HG03196 (cell line): ENCODE data around the gene HAVCR2.
A peak's percentile ranks its signal among the peaks of the same experiment; 100 is the strongest.
"Not testable (repeated sequence)": the region's sequence is repeated elsewhere in the genome, so short reads cannot be mapped to it uniquely, and the experiment has no call there.

Source experiments
- ATAC-seq: cut with Tn5 transposase; IDR thresholded peaks from one replicate; pipeline ENCODE4 v1.9.1; 2021; ENCODE audit not compliant: unreplicated experiment

Gene HAVCR2

DNA sequence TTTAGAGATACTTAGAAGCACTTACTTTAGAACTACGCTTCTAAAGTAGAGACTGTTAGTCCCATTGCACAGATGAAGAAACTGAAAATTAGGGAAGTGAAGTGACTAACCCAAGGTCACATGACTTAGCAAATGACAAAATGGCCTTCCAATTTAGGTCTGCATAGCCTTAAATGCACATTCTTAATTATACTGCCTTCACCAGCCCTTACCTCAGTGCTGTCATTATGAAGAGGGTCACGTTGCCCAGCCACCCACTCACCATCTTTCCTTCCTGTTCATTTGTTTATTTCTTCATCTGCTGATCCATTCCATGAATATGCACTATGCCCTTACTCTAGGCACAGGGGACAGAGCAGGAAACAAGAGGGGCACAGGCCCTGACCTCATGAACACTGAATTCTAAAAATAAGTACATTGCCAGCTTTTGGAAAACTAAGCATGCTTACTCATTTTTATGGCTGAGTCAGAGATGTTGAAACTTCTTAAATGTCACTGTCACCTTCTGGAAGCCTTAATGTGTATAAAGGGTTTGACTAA is 8.6 kb downstream of the HAVCR2 start:
- ATAC-seq = peak; percentile 47

DNA sequence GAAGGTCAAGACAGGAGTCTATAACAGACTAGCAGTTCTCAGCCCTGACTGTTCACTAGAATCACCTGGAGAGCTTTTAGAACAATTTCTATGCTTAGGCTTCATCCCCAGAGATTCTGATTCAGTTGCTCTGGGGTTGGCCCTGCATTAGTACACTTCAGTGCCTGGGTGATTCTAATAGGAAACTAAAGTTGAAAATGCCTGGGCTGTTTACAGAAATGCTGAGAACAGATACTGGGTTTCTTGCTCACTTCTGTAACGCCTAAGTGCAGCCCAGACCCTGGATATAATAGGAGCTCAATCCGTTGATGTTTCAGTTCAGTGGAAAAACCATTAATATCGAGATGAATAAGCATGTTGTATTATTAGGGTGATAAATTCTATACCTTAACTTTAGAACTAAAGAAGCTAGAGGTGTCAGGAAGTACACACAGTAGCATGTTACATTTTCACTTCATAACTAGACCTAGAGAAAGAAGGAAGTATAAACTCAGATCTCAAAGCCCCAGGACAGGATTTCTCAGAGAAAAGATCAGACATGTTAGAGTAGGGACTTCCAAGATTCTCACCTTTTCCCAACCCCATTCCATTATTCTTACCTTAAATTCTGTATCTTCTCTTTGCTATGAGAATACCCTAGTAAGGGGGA is 20.4 kb downstream of the HAVCR2 start:
- ATAC-seq = peak; percentile 56

DNA sequence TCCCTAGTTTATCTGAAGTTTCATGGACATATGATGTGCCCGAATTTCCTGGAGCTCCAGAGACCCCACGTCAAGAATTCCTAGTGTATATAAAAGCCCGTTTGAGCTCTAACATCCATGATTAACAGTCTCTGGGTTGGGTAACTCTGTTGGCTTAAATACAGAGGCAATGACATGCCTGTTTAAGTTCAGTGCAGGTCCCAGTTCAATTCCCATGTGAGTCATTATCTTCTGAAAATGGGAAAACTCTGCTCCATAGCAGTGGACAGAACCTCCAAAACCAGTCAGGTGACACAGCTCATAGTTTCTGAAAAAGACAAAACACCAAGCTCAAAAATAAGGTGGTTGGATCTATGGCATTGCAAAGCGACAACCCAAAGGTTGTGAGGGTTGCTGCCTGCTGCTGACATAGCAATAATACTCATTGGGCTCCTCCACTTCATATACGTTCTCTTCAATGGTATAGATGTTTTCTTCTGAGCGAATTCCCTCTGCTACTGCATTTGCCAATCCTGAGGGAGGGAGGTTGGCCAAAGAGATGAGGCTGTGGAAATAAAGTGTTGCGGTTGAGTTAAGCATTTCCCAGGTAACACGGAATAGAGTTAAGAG is 22.0 kb downstream of the HAVCR2 start:
- no peak for ATAC-seq

DNA sequence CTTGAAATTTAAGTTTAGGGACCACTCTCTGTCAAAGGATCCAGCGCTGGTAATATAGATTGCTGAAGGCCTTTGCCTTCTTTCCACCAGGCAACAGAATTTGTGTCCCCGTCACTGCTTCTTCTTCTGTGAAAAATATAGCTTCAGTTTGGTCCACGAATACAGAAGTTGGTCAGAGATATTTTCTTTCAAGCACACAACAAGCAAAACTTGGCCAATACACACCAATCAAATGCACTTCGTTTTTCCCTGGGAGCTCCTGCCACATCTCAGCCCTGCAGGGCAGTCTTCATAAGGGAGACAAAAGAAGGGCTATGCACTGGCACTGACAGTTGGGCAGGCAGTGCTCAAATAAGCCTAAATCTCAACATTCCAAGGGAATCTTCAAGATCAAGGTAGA is 22.9 kb downstream of the HAVCR2 start:
- ATAC-seq = no peak

DNA sequence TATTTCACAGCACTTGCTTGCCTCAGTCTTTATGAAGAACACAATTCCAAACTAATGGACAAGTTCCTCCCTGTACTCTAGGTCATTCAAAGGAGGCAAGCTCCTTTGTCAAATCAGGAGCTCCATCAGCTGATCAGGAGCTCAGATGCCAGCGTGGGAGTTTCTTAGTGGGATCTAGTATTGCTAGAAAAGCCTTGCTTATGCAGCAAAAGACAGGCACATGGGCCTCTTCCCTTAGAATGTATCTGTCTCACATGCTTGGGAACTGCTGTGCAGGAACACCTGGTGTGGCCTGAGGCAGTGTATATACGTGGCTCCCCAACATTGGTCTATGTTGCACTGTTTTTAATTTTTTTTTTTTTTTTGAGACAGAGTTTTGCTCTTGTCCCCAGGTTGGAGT is 28.6 kb downstream of the HAVCR2 start:
- no peak for ATAC-seq

DNA sequence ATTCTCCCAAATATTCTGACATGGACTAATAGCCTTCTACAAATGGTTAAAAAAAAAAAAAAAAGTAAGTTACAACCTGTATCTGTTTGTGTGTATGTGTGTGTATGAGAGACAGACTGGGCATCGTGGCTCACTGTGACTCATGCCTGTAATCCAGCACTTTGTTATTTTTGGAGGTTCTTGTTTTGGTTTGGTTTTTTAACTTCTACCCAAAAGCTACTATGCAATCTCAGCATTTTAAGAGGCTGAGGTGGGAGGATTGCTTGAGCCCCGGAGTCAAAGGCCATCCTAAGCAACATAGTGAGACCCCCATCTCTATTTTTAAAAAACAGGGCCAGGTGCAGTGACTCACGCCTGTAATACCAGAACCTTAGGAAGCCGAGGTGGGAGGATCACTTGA is 32.3 kb downstream of the HAVCR2 start:
- ATAC-seq = no peak

DNA sequence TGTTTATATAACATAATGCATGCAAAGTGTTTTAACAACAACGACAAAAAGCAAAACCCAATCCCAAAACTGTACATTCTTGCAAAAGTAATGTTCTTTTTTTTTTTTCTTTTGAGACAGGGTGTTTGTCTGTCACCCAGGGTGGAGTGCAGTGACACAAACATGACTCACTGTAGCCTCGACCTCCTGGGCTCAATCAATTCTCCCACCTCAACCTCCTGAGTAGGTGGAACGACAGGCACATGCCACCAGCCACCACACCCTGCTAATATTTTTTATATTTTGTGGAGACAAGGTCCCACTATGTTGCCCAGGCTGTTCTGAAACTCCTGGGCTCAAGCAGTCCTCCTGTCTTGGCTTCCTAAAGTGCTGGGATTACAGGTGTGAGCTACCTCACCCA is 36.3 kb downstream of the HAVCR2 start:
- ATAC-seq = no peak

DNA sequence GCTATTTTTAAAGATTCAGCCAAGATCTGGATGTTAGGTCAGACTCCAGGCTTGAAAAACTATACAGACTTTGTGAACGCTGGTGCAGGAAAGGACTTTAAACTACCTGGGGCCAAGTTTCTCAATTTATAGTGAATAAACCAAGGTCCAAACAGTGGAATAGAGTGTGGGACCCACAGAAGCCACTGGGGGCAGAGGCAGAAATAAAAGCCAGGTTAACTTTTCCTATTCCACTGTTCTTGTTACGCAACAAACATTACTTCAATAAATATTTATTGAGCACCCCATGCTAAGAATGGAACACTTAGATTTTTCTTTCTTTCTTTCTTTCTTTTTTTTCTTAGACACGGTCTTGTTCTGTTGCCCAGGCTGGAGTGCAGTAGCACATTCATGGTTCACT is 38.9 kb downstream of the HAVCR2 start:
- no peak for ATAC-seq

DNA sequence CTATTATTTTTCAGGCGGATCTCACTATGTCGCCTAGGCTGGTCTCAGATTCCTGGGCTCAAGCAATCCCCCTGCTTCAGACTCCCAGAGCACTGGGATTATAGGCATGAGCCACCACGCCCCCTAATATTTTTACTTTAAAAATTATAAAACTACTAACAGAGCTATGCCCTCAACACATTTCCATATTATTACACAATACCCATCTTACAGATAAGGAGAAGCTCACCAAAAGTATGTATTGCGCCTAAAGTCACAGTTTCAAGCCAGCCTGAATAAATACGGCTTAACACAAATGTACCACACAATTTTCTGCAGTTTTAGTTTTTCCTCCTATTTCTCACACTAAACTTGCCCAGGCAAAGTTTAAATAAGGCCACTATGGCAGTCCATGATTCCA is 40.1 kb downstream of the HAVCR2 start:
- no peak for ATAC-seq

DNA sequence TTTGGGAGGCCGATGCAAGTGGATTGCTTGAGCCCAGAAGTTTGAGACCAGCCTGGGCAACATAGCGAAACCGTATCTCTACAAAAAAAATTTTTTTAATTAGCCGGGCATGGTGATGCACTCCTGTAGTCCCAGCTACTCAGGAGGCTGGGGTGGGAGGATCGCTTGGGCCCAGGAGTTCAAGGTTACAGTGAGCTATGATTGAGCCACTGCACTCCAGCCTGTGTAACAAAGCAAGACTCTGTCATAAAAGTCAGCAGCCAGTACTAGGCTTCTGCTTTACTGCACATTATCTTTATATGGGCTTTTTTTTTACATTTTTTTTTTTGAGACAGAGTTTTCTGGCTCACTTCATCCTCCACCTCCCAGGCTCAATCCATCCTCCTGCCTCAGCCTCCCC is 40.5 kb downstream of the HAVCR2 start:
- ATAC-seq = no peak

DNA sequence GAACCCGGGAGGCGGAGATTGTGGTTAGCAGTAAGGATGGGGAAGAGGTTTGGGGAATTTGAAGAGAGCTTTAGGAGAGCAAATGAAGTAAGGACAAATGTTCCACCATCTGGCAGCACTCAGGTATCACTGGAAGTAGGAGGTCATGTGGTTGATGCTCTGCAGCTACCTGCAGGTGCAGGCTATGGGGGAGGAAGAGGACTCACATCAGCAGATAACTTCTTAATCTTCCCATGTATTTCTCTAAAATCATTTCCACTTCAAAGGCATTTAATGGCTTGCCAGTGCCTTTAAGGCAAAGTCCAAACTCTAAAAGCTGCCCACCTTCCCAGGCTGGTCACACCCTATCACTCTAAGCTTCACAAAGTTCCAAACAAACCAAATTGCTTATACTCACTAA is 41.8 kb downstream of the HAVCR2 start:
- ATAC-seq = no peak

DNA sequence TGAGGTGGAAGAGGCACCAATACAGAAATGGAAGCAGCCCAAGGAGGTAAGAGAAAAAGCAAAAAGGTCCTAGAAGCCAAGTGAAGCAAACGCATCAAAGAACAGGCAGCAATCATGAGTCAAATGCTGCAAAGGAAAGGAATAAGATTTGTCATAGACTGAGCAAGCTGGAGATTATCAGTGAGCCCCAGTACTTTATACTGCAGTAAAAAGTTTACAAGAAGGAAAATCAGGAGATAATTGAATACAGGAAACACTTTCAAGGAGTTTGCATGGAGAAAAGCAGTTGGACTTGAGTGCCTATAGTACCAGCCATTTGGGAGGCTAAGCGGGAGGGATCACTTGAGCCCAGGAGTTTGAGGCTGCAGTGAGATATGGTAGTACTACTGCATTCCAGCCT is 42.8 kb downstream of the HAVCR2 start:
- ATAC-seq = no peak

DNA sequence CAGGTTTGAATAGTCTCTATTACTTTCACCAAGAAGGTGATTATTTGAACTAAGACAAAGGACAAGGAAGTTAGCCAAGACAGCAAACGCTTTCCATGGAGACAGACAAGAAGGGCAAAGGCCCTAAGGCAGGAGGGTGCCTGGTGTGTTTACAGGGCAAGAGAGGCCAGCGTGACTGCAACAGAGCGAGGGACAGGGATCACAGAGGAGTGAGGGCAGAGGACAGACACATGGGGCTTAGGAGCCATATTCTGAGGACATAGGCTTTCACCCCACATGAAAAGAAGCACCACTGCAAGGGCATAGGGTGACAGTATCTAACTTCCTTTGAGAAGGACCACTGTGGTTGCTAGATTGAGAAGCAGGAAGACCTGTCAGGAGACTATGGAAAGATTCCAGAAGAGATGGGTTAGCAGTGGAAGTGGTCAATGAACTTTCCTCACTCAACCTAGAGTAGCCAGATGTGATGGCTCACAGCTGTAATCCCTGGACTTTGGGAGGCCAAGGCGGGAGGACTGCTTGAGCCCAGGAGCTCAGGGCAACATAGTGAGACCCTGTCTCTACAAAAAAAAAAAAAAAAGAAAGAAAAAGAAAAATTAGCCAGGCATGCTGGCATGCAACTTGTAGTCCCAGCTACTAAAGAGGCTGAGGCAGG is 44.9 kb downstream of the HAVCR2 start:
- no peak for ATAC-seq

DNA sequence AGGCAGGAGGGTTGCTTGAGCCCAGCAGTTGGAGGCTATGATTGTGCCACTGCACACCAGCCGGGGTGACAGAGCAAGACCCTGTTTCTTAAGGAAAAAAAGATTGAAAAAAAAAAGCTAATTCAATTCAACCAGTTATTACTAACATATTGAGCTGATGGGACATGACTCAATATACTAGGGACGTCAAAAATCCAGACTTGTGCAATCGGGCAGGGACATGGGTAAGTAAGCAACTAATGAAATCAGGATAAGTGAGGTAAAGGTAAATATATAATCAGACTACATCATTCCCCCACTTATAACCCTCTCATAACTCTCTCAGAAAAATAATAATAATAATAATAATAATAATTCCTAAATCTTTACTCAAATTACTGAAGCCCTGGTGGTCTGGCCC is 49.0 kb downstream of the HAVCR2 start:
- no peak for ATAC-seq

DNA sequence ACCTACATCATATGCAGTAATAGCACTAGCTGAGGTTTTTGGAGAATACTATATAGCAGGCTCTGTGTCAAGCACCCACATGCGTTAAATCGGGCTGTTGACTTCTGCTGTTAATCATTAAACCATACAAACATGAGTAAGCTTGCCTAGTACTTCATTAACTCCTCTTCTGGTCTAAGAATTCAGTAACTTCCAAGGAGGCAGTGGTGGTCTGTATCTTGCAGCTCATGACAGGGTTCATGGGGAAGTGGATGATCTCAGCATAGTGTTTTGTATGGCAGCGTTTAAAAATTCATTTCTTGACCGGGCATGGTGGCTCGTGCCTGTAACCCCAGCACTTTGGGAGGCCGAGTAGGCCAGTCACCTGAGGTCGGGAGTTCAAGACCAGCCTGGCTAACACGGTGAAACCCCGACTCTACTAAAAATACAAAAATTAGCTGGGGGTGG is 49.7 kb downstream of the HAVCR2 start, which contains the start of gene HAVCR1:
TSS of gene HAVCR1 (minus strand) at position 24 of the 447 bp plus-strand sequence. CDS start 1,173 bp downstream, outside the sequence.
- ATAC-seq = peak; percentile 74

DNA sequence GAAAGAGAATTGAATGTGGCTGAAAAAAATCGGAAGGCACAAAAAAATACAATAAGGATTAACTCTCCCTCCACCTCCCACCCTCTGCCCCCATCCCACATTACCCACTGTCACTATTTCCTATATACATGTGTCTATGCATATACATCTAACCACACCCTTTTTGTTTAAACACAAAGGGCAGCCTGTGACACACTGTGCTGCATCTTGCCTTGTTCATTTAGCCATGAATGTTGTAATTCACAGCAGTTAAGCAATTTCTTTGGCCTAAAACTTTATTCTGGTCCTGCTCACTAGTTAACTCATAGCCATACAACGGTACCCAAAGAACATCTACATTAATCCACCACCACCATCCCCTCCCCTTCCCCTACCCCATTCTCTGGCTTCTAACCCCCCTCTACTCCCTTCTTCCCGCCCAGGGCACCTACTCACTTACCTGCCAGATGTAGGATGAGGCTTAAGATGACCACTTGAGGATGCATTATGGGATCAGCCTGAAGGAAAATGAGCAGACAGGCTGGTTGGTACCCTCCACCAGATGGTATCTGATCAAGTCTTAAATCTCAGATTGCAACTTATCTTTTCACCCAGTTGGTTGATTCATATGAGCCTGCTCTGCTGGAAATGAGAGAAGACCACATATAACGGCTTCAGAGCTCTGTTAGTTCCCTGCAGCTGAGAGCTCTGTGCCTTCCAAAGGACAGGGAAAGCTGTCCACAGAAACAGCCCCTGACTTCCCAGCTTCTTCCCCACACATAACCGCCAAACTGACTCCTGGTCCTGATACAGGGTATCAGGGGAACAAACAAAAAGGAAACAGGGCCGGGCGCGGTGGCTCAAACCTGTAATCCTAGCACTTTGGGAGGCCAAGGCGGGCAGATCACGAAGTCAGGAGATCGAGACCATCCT is 51.1 kb downstream of the HAVCR2 start:
- no peak for ATAC-seq

DNA sequence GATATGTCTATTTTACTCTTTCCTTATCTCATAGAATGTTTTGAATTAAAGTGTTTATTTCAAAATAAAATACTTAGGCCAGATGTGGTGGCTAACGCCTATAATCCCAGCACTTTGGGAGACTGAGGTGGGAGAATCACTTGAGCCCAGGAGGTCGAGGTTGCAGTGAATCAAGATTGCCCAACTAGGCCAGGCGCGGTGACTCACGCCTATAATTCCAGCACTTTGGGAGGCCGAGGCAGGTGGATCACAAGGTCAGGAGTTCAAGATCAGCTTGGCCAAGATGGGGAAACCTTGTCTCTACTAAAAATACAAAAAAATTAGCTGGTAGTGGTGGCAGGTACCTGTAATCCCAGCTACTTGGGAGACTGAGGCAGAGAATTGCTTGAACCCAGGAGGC is 52.0 kb downstream of the HAVCR2 start:
- not testable (repeated sequence) for ATAC-seq

DNA sequence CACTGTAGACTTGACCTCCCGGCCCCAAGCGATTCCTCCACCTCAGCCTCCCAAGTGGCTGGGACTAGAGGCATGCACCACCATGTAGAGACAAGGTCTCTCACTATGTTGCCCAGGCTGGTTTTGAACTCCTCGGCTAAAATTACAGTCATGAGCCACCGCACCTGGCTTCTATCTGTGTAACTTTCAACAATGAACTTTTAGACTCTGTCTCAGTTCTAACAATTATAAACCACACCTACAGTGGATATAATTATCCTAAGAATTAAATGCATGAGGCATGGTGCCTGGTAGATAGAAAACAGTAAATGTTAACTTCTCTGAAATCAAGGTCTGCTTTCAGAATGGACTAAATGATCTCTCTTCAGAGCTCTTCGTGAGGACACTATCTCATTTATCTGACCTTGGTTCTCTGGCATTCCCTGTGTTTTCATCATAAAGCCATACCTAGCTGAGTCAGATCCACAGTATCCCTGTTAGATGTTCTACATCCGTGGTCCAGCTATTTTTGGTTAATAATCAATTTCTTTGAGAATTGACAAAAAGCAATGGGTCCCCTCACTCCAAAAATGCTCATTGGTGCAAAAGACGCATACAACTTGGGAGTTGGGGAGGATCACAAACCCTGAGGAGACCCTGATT is 57.1 kb downstream of the HAVCR2 start:
- ATAC-seq = no peak

DNA sequence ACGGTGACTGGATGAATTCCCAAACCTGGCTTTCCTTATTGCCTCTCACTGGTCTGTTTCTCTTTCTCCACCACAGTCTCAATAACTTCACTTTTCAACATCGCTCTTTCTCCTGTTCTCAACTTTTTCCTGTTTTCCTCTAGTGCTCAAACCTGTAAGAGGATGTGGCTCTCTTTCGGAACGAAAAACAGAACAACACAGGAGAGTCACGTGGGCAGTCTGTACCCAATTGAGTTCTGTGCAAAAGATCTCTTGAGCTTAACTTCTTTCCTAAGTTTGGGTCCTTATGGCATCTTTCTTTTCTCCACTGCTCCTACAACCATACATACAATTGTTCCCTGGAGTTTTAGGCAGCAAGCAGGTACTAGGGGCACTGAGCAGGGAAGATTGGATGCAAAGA is 58.8 kb downstream of the HAVCR2 start:
- ATAC-seq = no peak

DNA sequence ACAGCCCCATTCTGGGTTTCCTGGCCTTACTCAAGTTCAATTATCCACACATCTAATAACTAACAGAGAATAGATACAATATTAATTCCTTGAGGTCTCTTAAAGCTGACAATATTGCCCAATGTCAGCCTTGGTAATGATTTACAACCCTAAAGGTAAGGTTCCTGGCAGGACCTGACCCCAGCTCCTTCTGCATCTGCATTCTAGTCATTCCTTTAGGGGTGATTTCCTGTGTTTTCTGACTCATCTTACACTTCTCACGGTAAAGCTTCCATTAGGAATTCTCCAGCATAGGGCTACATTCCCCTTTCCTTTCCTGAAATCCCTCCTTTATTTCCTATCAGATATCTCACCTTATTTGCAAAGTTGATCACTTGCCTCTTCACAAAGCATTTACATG is 59.2 kb downstream of the HAVCR2 start:
- no peak for ATAC-seq

DNA sequence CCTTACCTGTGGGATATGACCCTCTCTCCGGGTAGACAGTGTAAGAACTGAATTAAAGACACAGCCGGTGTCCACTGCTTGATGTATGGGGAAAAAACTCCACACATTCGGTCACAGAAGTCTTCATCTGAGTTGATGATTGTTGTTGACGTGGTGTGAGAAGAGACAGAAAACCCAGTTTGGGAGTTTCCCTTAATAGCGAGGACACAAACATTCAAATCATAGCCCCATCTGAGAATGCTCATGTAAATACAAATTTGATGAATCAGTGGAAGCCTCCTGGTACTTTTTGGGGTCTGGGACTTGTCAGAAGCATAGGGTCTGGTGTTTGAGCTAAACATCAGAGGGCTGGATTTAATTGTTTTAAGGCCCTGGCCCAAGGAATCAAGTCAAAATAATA is 60.9 kb downstream of the HAVCR2 start:
- ATAC-seq = no peak
